Activated CD8-positive, alpha-beta T cell treated with anti-CD3 and anti-CD28 coated beads for 36 hours (primary cell): ENCODE measurements around the gene RGS14. TPM values are rescaled to one million over a fixed set of nuclear protein-coding genes. Genes with fewer than 3 reads are reported as not detected.
A peak's percentile ranks its signal among the peaks of the same experiment; 100 is the strongest.

ENCODE experiments used
- ATAC-seq: fragments of 200-7000 bp; cut with Tn5 transposase; one replicate; pipeline ENCODE4 v1.10.0; 2021; ENCODE audit warnings: mild to moderate bottlenecking, moderate library complexity
- CTCF ChIA-PET: fragments of 350-600 bp; sonication (Branson Sonifier 250); formaldehyde crosslinking; loops from one replicate; lab custom pipeline; 2021; ENCODE audit warnings: antibody characterized with exemption; lab: Charles Lee
- POLR2A ChIA-PET: fragments of 350-600 bp; sonication (Branson Sonifier 250); formaldehyde crosslinking; loops from one replicate; lab custom pipeline; 2021; ENCODE audit warnings: antibody characterized with exemption; lab: Charles Lee
- DNase-seq: peaks from one replicate; pipeline ENCODE4 v3.0.0-alpha.2; 2020
- H3K27ac Mint-ChIP-seq: one replicate; pipeline ENCODE4 v1.8.0; 2021; ENCODE audit warnings: mild to moderate bottlenecking, mixed read lengths
- H3K27me3 Mint-ChIP-seq: one replicate; pipeline ENCODE4 v1.8.0; 2021; ENCODE audit warnings: mixed read lengths
- H3K36me3 Mint-ChIP-seq: one replicate; pipeline ENCODE4 v1.8.0; 2021; ENCODE audit warnings: low read depth, mixed read lengths
- H3K4me1 Mint-ChIP-seq: one replicate; pipeline ENCODE4 v1.8.0; 2021; ENCODE audit warnings: low read depth, mixed read lengths
- H3K4me3 Mint-ChIP-seq: one replicate; pipeline ENCODE4 v1.8.0; 2021; ENCODE audit warnings: mild to moderate bottlenecking, moderate library complexity, mixed read lengths
- H3K9me3 Mint-ChIP-seq: one replicate; pipeline ENCODE4 v1.8.0; 2021; ENCODE audit warnings: mixed read lengths
- CTCF ChIP-seq: fragments of 200-600 bp; IDR thresholded peaks from one replicate; pipeline ENCODE4 v1.8.0; 2022; ENCODE audit warnings: antibody characterized with exemption, mild to moderate bottlenecking
- intact Hi-C: fragments of 100-400 bp; cut with micrococcal nuclease; formaldehyde crosslinking; loops from one replicate; pipeline ENCODE4 v1.10.0; 2022
- total RNA-seq, 2 experiments: library from RNA; stranded (reverse); gene quantifications; one replicate each; pipeline ENCODE4 v1.2.3, GENCODE V29; 2021

RGS14 gene
- total RNA-seq, 2 experiments from 2014 or later: 50.4 to 52.5 TPM

- POLR2A ChIA-PET: interaction anchor here (1.2 to 2.0 kb wide), 4 partner anchors 12 to 168 kb away, joined by 3 to 8 read pairs (median 5); partner anchors contain the start of gene LMAN2
- peaks cover 12% of the 10 kb centered on the region for H3K4me1 Mint-ChIP-seq
- peaks cover 30% of the 10 kb centered on the region for H3K36me3 Mint-ChIP-seq
Measured at GRCh38 chr5:177332031-177332895, 25.5 kb upstream of the RGS14 start.

DNA sequence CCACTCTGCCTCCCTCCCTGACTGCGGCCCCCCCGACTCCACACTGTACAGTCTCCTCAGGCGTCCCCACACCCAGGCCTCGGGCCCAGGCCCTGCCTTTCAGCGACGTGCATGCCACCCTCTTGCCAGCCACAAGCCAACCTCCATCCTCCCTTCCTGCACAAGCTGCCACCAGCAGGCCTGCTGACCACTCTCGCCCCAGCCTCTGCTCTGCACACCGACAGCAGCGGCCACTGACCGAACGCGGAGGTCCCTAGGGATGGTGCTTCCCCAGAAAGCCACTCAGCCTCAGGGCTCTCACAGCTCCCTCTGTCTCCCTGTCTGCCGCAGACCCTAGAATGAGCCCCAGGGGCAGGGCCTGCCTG, 24.8 kb upstream of the RGS14 start:
- no peak overlapping the region for H3K27ac Mint-ChIP-seq
- H3K36me3 Mint-ChIP-seq: peaks cover 34% of the 10 kb centered on the region
- CTCF ChIA-PET: interaction anchor here (0.8 to 7.1 kb wide), 3 partner anchors 15 to 57 kb away, joined by 3 to 41 read pairs (median 5); no protein-coding TSS in a partner anchor
- ATAC-seq (no peak), DNase-seq (no peak)
- H3K9me3 Mint-ChIP-seq: no peaks in the 10 kb centered on the region
- POLR2A ChIA-PET: interaction anchor here (2.0 kb wide), 2 partner anchors 13 to 18 kb away, joined by 6 to 8 read pairs; no protein-coding TSS in a partner anchor
- no peaks in the 10 kb centered on the region for H3K27me3 Mint-ChIP-seq
- no peak overlapping the region for H3K4me3 Mint-ChIP-seq
- intact Hi-C loops: no loop called here
- peaks cover 7% of the 10 kb centered on the region for H3K4me1 Mint-ChIP-seq
- no peak for TF ChIP-seq CTCF

More at GRCh38 chr5:177332031-177332895, 25.5 kb upstream of the RGS14 start:
- CTCF ChIA-PET: interaction anchor here (0.8 to 7.1 kb wide), 3 partner anchors 15 to 57 kb away, joined by 3 to 41 read pairs (median 5); no protein-coding TSS in a partner anchor
- H3K4me3 Mint-ChIP-seq: no peak overlapping the region
- H3K27ac Mint-ChIP-seq: peak overlapping the region; percentile 9
- no peak for TF ChIP-seq CTCF
- intact Hi-C loops: no loop called here
- DNase-seq: no peak
- ATAC-seq: no peak
- H3K27me3 Mint-ChIP-seq: no peaks in the 10 kb centered on the region
- no peaks in the 10 kb centered on the region for H3K9me3 Mint-ChIP-seq

DNA sequence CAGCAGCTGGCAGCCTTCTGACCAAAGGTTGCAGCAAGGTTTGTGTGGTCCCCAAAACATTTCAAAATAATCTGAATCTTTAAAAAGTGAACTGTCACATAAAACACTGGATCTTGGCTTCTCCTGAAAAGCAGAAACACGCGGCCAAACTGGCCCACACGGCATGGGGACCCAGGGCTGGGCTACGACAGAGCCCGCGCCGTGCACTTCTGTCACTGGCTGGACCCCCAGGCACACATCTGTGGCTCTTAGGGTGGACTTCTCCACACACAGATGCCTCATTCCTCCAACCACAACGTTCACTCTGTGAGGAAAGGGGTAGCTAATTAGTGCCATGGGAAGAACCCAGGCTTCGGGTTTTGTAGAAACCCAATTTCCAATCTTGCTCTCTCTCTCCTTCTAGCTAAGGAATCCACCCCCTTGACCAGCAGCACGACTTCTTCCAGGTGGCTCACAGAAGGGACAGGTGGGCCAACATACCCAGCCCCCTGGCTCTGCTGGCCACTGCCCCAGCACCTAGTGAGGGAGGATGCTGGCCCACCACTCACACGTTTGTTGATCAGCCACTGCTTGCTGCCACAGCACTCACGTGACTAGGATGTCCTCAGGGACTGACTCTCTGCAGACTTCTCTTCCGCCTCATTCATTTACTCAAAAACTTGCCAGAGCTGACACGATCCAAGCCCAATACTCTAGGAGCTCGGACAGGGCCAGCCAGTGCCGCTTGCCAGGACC, 24.1 kb upstream of the RGS14 start:
- H3K4me3 Mint-ChIP-seq: no peak overlapping the region
- no peak for TF ChIP-seq CTCF
- intact Hi-C loops: no loop called here
- no peaks in the 10 kb centered on the region for H3K9me3 Mint-ChIP-seq
- H3K27ac Mint-ChIP-seq: no peak overlapping the region
- ChIA-PET CTCF (interaction anchor here (0.8 to 7.1 kb wide), 6 partner anchors 16 to 121 kb away, joined by 3 to 41 read pairs (median 4); no protein-coding TSS in a partner anchor), POLR2A (interaction anchor here (1.0 to 2.0 kb wide), 2 partner anchors 17 to 144 kb away, joined by 3 to 6 read pairs; no protein-coding TSS in a partner anchor)
- H3K27me3 Mint-ChIP-seq: no peaks in the 10 kb centered on the region
- peaks cover 35% of the 10 kb centered on the region for H3K36me3 Mint-ChIP-seq
- ATAC-seq (no peak), DNase-seq (no peak)
- H3K4me1 Mint-ChIP-seq: peaks cover 3% of the 10 kb centered on the region

GRCh38 chr5:177334155-177334551, 23.6 kb upstream of the RGS14 start:
- Mint-ChIP-seq H3K27ac (no peak overlapping the region), H3K4me1 (peaks cover 3% of the 10 kb centered on the region), H3K36me3 (peaks cover 35% of the 10 kb centered on the region), H3K9me3 (no peaks in the 10 kb centered on the region), H3K4me3 (no peak overlapping the region), H3K27me3 (no peaks in the 10 kb centered on the region)
- intact Hi-C loops: no loop called here
- CTCF ChIA-PET: interaction anchor here (0.8 to 7.1 kb wide), 5 partner anchors 16 to 121 kb away, joined by 3 to 41 read pairs (median 5); no protein-coding TSS in a partner anchor
- POLR2A ChIA-PET: interaction anchor here (1.0 to 2.0 kb wide), 2 partner anchors 16 to 144 kb away, joined by 3 to 6 read pairs; no protein-coding TSS in a partner anchor
- TF ChIP-seq CTCF: no peak
- ATAC-seq (no peak), DNase-seq (no peak)
